ENCODE data around the gene TPP1.

DNA sequence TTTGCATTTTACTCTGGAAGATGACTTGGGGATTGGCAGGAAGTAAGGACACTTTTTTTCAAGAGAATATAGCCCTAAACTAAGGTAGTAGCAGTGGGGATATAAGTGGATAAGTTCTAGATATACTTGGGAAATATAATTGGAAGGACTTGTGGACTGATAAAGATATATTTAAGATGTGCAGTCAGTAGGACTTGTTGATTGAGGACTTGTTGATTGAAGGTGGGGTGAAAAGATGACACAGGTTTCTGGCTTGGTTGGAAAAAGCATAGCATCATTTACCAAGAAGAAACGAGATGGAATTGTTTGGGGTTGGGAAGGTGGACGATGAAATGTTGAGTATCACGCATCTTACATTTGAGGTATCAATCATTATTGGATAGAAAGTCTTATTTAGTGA lies 5.7 kb downstream of the TPP1 start:
- no peak for TF ChIP-seq CTCF (IDR thresholded peaks at IDR 0.05; ENCODE audit: low read depth, low read length)
- TF ChIP-seq POLR2A (IDR thresholded peaks at IDR 0.05; ENCODE audit: extremely low read depth, insufficient read length), result no peak

Measured in NB4 (cell line).